SK-N-SH treated with all-trans-retinoic acid at 6 μM for 48 hours (cell line): ENCODE results near the gene PTTG1IP.
A peak's percentile ranks its signal among the peaks of the same experiment; 100 is the strongest.

Experiments used
- ATAC-seq: fragments of 200-7000 bp; cut with Tn5 transposase; 3 replicates; pipeline ENCODE4 v1.9.1; 2020; ENCODE audit warnings: mild to moderate bottlenecking, moderate library complexity
- ARNTL ChIP-seq: fragments of 450-650 bp; formaldehyde crosslinking; IDR thresholded peaks from 2 replicates; pipeline ENCODE4 v1.5.0; 2020; ENCODE audit warnings: low read depth, mild to moderate bottlenecking, moderate library complexity, borderline replicate concordance
- BACH2 ChIP-seq: fragments of 250-450 bp; sonication (Bioruptor Pico); IDR thresholded peaks from 2 replicates; pipeline ENCODE4 v1.9.0; 2021; ENCODE audit warnings: mild to moderate bottlenecking, borderline replicate concordance
- ESRRG ChIP-seq: fragments of 250-450 bp; sonication (Bioruptor Pico); IDR thresholded peaks from 2 replicates; pipeline ENCODE4 v1.6.1; 2021; ENCODE audit warnings: mild to moderate bottlenecking
- GLIS3 ChIP-seq: fragments of 250-450 bp; sonication (Bioruptor Pico); IDR thresholded peaks from 2 replicates; pipeline ENCODE4 v1.5.0; 2020; ENCODE audit warnings: mild to moderate bottlenecking, moderate library complexity
- ISL1 ChIP-seq: fragments of 250-450 bp; sonication (Bioruptor Pico); IDR thresholded peaks from 2 replicates; pipeline ENCODE4 v2.1.2; 2022; ENCODE audit warnings: mild to moderate bottlenecking, moderate library complexity
- OSR1 ChIP-seq: fragments of 250-450 bp; sonication (Bioruptor Pico); IDR thresholded peaks from 2 replicates; pipeline ENCODE4 v1.8.0; 2022; ENCODE audit warnings: moderate library complexity, mild to moderate bottlenecking, inconsistent platforms
- RARB ChIP-seq: fragments of 250-450 bp; sonication (Bioruptor Pico); IDR thresholded peaks from 2 replicates; pipeline ENCODE4 v1.8.0; 2021; ENCODE audit warnings: mild to moderate bottlenecking, moderate library complexity
- SNAI2 ChIP-seq: fragments of 250-450 bp; sonication (Bioruptor Pico); IDR thresholded peaks from 2 replicates; pipeline ENCODE4 v1.5.0; 2020; ENCODE audit warnings: mild to moderate bottlenecking, moderate library complexity
- TCF4 ChIP-seq: fragments of 250-450 bp; sonication (Bioruptor Pico); IDR thresholded peaks from 2 replicates; pipeline ENCODE4 v1.8.0; 2021; ENCODE audit warnings: mild to moderate bottlenecking, moderate library complexity, borderline replicate concordance
- TOX ChIP-seq: fragments of 250-450 bp; sonication (Bioruptor Pico); IDR thresholded peaks from 2 replicates; pipeline ENCODE4 v1.8.0; 2021; ENCODE audit warnings: mild to moderate bottlenecking, moderate library complexity, borderline replicate concordance
- ZC3H10 ChIP-seq: fragments of 250-450 bp; sonication (Bioruptor Pico); IDR thresholded peaks from 2 replicates; pipeline ENCODE4 v1.5.1; 2021; ENCODE audit warnings: mild to moderate bottlenecking, moderate library complexity
- ZFP30 ChIP-seq: fragments of 450-650 bp; formaldehyde crosslinking; IDR thresholded peaks from 2 replicates; pipeline ENCODE4 v1.5.0; 2022; ENCODE audit warnings: mild to moderate bottlenecking, moderate library complexity
- ZNF70 ChIP-seq: fragments of 450-650 bp; formaldehyde crosslinking; IDR thresholded peaks from 2 replicates; pipeline ENCODE4 v1.5.0; 2020; ENCODE audit warnings: mild to moderate bottlenecking, moderate library complexity
- ZNF8 ChIP-seq: fragments of 450-650 bp; formaldehyde crosslinking; IDR thresholded peaks from 2 replicates; pipeline ENCODE4 v1.5.0; 2020; ENCODE audit warnings: mild to moderate bottlenecking, moderate library complexity
- TF ChIP-seq, protein P1 (sequence below): fragments of 250-450 bp; sonication (Bioruptor Pico); IDR thresholded peaks from 2 replicates; pipeline ENCODE4 v1.5.1; 2020; ENCODE audit warnings: low read depth, mild to moderate bottlenecking, moderate library complexity
- TF ChIP-seq, protein P2 (sequence below): fragments of 250-450 bp; sonication (Bioruptor Pico); IDR thresholded peaks from 2 replicates; pipeline ENCODE4 v1.8.0; 2021; ENCODE audit warnings: low read depth, mild to moderate bottlenecking, moderate library complexity, borderline replicate concordance
- TF ChIP-seq, protein P3 (sequence below): fragments of 250-450 bp; sonication (Bioruptor Pico); IDR thresholded peaks from 2 replicates; pipeline ENCODE4 v1.5.0; 2020; ENCODE audit warnings: mild to moderate bottlenecking, moderate library complexity

PTTG1IP gene

DNA sequence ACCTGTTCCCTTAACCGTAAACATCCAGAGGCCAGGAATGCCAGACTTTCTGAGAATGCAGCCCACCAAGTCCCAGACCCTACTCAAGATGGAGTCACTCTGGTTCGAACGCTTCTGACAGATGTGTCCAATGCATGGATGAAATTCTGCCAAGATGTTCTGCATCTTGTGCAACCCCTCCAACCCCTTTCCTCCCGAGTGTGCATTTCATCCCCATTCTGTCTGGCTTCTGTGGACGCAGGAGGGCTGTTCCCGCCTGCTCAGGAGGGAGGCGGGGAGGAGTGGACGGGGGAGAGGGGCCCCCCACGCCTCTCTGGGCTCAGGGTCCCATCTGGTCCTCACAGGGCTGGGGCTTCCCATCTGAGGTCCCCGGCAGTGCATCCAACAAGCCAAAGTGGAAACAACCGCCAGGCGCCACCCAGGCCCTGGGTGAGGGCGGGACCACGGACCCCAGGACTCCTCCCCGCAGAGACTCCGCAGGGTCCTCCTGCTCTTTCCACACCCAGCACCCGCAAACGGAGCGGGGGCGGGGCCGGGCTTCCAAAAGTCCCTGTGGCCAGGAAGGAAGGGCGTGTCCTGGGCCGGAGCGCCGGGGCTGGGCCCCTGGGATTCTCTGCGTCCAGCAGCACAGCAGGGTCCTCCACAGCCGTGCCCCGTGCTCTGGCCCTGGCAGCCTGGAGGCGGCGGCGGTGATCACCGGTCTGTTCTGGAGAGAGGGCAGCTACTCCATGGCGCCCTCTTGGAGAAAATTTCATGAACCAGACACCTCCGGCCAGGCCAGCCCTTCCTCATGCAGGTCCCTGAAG, 27.9 kb downstream of the PTTG1IP start:
- peak; percentile 84 for ATAC-seq
- TF ChIP-seq TOX (CRISPR knock-in tag): no peak

DNA sequence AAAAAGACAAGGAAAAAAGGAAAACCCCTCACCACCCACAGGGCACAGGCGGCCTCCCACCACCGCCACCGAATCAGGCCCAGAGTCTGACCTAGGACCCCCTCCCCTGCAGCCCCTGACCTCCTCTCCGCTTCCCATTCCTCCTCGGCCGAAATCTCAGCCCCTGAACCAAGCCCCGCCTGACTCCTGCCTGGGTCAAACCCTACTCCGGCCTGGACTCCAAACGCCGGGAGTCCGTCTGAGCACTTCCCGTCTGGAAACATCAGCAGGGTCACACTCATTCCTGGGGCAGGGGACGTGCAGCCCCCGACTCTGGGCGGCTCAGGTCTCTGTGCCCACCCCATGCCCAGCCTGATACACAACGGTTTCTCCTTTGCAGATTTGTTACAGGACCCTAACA, 29.2 kb downstream of the PTTG1IP start:
- no peak for ATAC-seq
- TF ChIP-seq ESRRG (CRISPR knock-in tag) (no peak), ZNF8 (CRISPR knock-in tag) (no peak), RARB (no peak), TCF4 (no peak), BACH2 (CRISPR knock-in tag) (no peak), GLIS3 (no peak), OSR1 (CRISPR knock-in tag) (no peak), ARNTL (CRISPR knock-in tag) (no peak)
- TF ChIP-seq, protein P1, sequence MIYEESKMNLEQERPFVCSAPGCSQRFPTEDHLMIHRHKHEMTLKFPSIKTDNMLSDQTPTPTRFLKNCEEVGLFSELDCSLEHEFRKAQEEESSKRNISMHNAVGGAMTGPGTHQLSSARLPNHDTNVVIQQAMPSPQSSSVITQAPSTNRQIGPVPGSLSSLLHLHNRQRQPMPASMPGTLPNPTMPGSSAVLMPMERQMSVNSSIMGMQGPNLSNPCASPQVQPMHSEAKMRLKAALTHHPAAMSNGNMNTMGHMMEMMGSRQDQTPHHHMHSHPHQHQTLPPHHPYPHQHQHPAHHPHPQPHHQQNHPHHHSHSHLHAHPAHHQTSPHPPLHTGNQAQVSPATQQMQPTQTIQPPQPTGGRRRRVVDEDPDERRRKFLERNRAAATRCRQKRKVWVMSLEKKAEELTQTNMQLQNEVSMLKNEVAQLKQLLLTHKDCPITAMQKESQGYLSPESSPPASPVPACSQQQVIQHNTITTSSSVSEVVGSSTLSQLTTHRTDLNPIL (CRISPR knock-in tag): no peak
- TF ChIP-seq, protein P2, sequence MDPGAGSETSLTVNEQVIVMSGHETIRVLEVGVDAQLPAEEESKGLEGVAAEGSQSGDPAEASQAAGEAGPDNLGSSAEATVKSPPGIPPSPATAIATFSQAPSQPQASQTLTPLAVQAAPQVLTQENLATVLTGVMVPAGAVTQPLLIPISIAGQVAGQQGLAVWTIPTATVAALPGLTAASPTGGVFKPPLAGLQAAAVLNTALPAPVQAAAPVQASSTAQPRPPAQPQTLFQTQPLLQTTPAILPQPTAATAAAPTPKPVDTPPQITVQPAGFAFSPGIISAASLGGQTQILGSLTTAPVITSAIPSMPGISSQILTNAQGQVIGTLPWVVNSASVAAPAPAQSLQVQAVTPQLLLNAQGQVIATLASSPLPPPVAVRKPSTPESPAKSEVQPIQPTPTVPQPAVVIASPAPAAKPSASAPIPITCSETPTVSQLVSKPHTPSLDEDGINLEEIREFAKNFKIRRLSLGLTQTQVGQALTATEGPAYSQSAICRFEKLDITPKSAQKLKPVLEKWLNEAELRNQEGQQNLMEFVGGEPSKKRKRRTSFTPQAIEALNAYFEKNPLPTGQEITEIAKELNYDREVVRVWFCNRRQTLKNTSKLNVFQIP (CRISPR knock-in tag): no peak

DNA sequence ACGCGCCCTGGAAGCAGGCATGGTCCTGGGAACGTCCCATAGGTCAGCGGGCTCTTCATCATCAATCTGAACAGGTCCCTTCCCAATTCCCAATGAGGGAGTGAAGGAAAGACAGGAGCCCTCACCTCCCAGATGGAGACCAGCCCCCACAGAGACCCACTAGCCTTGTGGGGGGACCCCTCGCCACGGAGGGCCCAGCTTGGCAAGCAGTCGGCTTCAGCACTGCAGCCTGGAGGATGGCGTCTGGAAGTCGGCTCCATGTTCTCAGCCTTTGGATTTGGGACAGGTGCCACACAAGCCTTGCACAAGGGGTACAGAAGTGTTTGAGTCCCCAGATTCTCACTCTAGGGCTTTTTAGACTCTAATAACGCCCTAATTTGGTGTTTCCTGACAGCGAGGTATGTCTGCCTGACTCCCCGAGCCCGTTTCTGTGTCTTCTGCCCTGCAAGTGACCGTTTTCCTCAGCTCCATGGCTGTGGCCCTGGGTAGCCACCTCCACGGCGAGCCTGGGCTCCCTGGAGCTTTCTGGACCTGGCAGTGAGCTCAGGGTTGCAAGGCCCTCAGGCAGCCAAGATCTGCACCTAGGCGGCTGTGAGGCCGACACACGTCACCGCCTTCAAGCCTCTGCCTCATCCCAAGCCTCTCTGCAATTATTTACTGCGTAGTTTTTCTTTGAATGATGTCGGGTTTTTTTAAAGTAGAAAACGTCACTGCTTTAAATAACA, 30.6 kb downstream of the PTTG1IP start:
- ATAC-seq: no peak
- TF ChIP-seq TCF4: no peak
- no peak for TF ChIP-seq SNAI2 (CRISPR knock-in tag)
- no peak for TF ChIP-seq TOX (CRISPR knock-in tag)

DNA sequence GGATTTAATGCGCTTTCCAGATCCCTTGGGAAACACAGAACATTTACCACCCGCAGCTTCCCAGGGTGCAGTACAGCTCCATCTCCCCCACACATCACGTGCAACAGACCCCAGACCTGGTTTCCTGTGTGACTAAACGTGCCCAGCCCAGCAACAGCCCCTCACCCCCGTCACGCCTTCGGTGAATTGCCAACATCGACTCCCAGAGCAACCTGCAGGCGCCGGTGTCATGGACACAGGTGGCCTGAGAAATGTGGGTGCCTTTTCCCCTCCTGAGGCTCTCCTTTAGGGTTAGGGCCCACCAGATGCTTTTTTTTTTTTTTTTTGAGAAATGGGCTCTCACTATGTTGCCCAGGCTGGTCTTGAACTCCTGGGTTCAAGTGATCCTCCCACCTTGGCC, 31.4 kb downstream of the PTTG1IP start:
- ATAC-seq: no peak
- TF ChIP-seq, protein P3, sequence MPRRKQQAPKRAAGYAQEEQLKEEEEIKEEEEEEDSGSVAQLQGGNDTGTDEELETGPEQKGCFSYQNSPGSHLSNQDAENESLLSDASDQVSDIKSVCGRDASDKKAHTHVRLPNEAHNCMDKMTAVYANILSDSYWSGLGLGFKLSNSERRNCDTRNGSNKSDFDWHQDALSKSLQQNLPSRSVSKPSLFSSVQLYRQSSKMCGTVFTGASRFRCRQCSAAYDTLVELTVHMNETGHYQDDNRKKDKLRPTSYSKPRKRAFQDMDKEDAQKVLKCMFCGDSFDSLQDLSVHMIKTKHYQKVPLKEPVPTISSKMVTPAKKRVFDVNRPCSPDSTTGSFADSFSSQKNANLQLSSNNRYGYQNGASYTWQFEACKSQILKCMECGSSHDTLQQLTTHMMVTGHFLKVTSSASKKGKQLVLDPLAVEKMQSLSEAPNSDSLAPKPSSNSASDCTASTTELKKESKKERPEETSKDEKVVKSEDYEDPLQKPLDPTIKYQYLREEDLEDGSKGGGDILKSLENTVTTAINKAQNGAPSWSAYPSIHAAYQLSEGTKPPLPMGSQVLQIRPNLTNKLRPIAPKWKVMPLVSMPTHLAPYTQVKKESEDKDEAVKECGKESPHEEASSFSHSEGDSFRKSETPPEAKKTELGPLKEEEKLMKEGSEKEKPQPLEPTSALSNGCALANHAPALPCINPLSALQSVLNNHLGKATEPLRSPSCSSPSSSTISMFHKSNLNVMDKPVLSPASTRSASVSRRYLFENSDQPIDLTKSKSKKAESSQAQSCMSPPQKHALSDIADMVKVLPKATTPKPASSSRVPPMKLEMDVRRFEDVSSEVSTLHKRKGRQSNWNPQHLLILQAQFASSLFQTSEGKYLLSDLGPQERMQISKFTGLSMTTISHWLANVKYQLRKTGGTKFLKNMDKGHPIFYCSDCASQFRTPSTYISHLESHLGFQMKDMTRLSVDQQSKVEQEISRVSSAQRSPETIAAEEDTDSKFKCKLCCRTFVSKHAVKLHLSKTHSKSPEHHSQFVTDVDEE (CRISPR knock-in tag): no peak
- no peak for TF ChIP-seq ZNF70 (CRISPR knock-in tag)
- no peak for TF ChIP-seq ZC3H10 (CRISPR knock-in tag)

DNA sequence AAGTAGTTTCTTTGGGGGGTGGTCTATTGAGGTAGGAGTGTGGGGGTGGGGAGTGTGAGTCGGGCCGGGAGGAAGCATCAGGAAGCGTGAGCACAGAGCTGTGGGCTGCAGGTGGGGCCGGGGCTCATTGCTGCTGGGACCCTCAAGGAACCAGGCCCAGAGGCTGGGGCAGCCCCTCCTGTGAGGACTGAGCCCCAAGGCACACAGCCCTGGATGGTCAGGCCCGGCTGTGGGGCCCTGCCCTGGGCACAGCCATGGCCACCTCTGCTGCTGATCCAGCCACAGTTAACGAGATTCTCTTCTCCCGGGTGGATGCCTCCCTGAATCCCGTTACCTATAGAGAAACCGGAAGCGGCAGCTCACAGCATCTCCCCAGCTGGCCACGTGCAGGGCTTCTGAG, 32.7 kb downstream of the PTTG1IP start:
- ATAC-seq: no peak
- TF ChIP-seq ISL1: no peak
- TF ChIP-seq, protein P1 (CRISPR knock-in tag): no peak
- TF ChIP-seq ARNTL (CRISPR knock-in tag): no peak
- TF ChIP-seq ZNF8 (CRISPR knock-in tag): no peak
- TF ChIP-seq, protein P2 (CRISPR knock-in tag): no peak
- TF ChIP-seq, protein P3 (CRISPR knock-in tag): no peak
- TF ChIP-seq ZFP30 (CRISPR knock-in tag): no peak
